ENCODE data around the gene IGFBP3. TPM values are rescaled to one million over a fixed set of nuclear protein-coding genes. Genes with fewer than 3 reads are reported as not detected.
A peak's percentile ranks its signal among the peaks of the same experiment; 100 is the strongest.

The IGFBP3 gene
- total RNA-seq, 1 donor from 2014 or later: 1,747 TPM

DNA sequence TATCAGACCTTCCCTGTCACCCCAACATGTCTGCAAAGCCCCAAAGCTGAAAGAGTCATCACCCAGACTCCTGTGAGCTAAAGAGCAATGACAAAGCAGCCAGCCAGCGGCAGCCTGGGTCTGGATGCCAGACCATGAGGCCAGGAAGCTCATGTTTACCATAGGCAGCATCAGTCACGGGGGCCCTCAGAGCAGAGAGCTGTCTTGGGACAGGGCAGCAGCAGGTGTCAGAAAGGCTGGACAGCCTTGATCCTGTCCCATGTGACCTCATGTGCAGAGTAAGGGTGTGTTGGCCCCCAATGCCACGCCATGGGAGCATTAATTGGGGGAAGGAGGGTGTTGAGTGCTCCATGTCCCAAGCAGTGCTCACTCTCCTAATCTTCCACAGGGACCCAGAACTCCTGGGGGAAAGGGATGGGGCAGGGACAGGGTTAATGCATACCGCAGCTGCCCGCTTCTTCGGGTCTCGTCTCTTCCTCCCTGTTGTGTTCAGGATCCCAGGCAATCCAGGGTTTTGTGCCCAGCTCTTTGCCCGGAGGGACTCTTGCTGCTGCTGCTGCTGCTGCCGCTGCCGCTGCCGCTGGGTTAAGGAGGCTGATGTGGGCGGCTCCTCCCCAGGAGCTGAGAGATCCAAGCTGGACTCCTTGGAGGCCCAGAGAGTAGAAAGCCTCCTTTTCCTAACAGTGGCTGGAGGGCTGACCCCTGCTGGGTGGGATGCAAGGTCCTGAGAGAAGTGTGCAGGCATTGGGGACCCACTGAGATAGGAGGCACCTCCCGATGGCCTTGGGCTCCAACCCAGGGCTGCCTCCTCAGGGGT is 55.3 kb downstream of the IGFBP3 start:
- DNase-seq (ENCODE audit: low spot score): no peak
- TF ChIP-seq, protein P1, sequence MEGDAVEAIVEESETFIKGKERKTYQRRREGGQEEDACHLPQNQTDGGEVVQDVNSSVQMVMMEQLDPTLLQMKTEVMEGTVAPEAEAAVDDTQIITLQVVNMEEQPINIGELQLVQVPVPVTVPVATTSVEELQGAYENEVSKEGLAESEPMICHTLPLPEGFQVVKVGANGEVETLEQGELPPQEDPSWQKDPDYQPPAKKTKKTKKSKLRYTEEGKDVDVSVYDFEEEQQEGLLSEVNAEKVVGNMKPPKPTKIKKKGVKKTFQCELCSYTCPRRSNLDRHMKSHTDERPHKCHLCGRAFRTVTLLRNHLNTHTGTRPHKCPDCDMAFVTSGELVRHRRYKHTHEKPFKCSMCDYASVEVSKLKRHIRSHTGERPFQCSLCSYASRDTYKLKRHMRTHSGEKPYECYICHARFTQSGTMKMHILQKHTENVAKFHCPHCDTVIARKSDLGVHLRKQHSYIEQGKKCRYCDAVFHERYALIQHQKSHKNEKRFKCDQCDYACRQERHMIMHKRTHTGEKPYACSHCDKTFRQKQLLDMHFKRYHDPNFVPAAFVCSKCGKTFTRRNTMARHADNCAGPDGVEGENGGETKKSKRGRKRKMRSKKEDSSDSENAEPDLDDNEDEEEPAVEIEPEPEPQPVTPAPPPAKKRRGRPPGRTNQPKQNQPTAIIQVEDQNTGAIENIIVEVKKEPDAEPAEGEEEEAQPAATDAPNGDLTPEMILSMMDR (IDR thresholded peaks at IDR 0.05): no peak
- Mint-ChIP-seq H3K4me1 (ENCODE audit: low read depth) (no peaks in the 10 kb centered on the region), H3K4me3 (ENCODE audit: unreplicated experiment) (no peak overlapping the region), H3K9me3 (ENCODE audit: low read depth) (peaks cover 6% of the 10 kb centered on the region), H3K36me3 (ENCODE audit: low read depth) (no peaks in the 10 kb centered on the region), H3K27ac (ENCODE audit: unreplicated experiment) (no peak overlapping the region), H3K27me3 (ENCODE audit: low read depth) (peaks cover 6% of the 10 kb centered on the region)

DNA sequence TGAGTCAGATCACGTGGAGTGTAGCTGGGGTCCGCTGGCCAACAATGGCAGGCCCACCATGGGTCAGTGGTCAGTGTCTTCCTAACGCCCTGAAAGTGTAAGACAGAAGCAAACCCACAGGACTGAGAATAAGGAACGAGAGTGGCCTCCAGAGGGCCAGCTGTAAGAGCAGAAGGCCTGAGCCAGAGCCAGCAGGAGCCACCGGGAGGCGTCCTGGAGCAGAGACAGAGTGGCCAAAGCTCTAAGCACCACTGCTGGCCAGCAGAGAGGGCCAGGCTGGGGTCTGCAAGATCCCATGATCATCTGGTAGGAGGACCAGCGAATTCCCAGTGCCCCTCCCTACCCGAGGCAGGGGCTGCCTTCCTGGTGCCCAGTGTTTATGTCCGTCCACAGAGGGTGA is 57.4 kb downstream of the IGFBP3 start:
- Mint-ChIP-seq H3K36me3 (ENCODE audit: low read depth) (no peaks in the 10 kb centered on the region), H3K27me3 (ENCODE audit: low read depth) (peaks cover 14% of the 10 kb centered on the region), H3K27ac (ENCODE audit: unreplicated experiment) (no peak overlapping the region)

More for the DNA sequence above, 57.4 kb downstream of the IGFBP3 start:
- H3K4me1 Mint-ChIP-seq (ENCODE audit: low read depth): no peaks in the 10 kb centered on the region
- TF ChIP-seq, protein P1 (IDR thresholded peaks at IDR 0.05): peak; percentile 56
- no peak overlapping the region for H3K4me3 Mint-ChIP-seq (ENCODE audit: unreplicated experiment)
- no peak for DNase-seq (ENCODE audit: low spot score)
- H3K9me3 Mint-ChIP-seq (ENCODE audit: low read depth): peaks cover 6% of the 10 kb centered on the region

Other genes starting within 250 kb of the IGFBP3 start
- gene CCDC201, start 48.2 kb downstream of the IGFBP3 start, total RNA-seq: not detected in 3 replicates
- 0.30 to 1.7 TPM (median 0.62 TPM) in 3 replicates for gene IGFBP1, start 32.8 kb downstream of the IGFBP3 start, total RNA-seq